H1 (cell line): Measurements from ENCODE around the gene RGL2. TPM values are rescaled to one million over a fixed set of nuclear protein-coding genes. Genes with fewer than 3 reads are reported as not detected.

Source experiments
- CEBPB ChIP-seq: IDR thresholded peaks from 2 replicates; pipeline ENCODE4 v1.6.1; 2012; ENCODE audit warnings: low read depth, low read length
- polyA plus RNA-seq, 7 experiments: library from polyadenylated mRNA; depleted of rRNA in 3 of 7; stranded (reverse) in 5 of 7; unstranded in 2 of 7; fragments of >200 nt in 5 of 7; fragments of 200-250 nt in 2 of 7; gene quantifications; 1 replicate in 5 of 7; 2 replicates in 1 of 7; 4 replicates in 1 of 7; pipeline versions ENCODE4 v1.2.1 to v1.2.3, GENCODE V29; 2011 to 2013; ENCODE audit warnings: missing spikeins in 2 of 7, mixed read lengths in 2 of 7
- total RNA-seq: library from RNA; stranded (reverse); fragmentation: NEBNext Ultra II Directional; extraction: Animal tissue kit (Norgen Biotek cat#: 25700); gene quantifications from 2 replicates; pipeline ENCODE4 v1.2.1, GENCODE V29; 2021

Gene RGL2
- total and polyA plus RNA-seq, 2 of the 8 experiments (the other 6 are each of a cell fraction or from before 2014, with no cell fraction given), result 58.1 to 80.3 TPM

- TF ChIP-seq CEBPB, result no peak
Observed at GRCh38 chr6:33247977-33248642, 50.6 kb downstream of the RGL2 start (continued).
